K562 (cell line): ENCODE results near the gene MACROD2. TPM values are rescaled to one million over a fixed set of nuclear protein-coding genes. Genes with fewer than 3 reads are reported as not detected.

Source experiments
- ATAC-seq: fragments of 200-7000 bp; cut with Tn5 transposase; 3 replicates; pipeline ENCODE4 v1.9.1; 2020; ENCODE audit warnings: moderate library complexity
- BruUV-seq: library from RNA; stranded (reverse); fragments of 400-500 nt; replicated peaks from 2 replicates; lab custom pipeline; 2021; lab: Mats Ljungman, UMichigan
- CTCF ChIA-PET: fragments of 300-600 bp; formaldehyde crosslinking; extraction: SDS; loops from one replicate; lab custom pipeline; 2021; ENCODE audit warnings: low intra/inter-chr PET ratio; lab: Yijun Ruan, JAX
- POLR2A ChIA-PET: fragments of 300-600, 350-650 bp; sonication (Branson Sonifier 250); formaldehyde crosslinking; extraction: SDS; loops from one replicate; lab custom pipeline; 2021; ENCODE audit warnings: antibody characterized with exemption, inconsistent platforms; lab: Yijun Ruan, JAX
- DNase-seq, 4 experiments: peaks; one replicate each; pipeline versions ENCODE4 v3.0.0 to v3.0.0-alpha.2; 2011 to 2018; ENCODE audit warnings: low spot score in 3 of 4, mixed read lengths in 3 of 4; ENCODE audit errors: extremely low read depth in 1 of 4
- FAIRE-seq: peaks from 2 replicates; lab custom pipeline; 2011; peaks lifted over from hg19 to GRCh38; lab: Jason Lieb, UNC
- H2AFZ ChIP-seq: 2 replicates; pipeline ENCODE4 v1.6.0; 2011; ENCODE audit warnings: low read depth, low read length, control low read depth, inconsistent platforms
- H3K27ac ChIP-seq: fragments of 200-600 bp; 3 replicates; pipeline ENCODE4 v1.8.0; 2011; ENCODE audit warnings: low read depth, mild to moderate bottlenecking, control low read depth, inconsistent platforms, low read length, moderate library complexity, mixed read lengths; ENCODE audit errors: extremely low read depth
- H3K27me3 ChIP-seq, 2 experiments: fragments of 300-600 bp in 1 of 2; 2 replicates in 1 of 2; 3 replicates in 1 of 2; pipeline versions ENCODE4 v1.6.0 to v1.8.0; 2011; ENCODE audit warnings: inconsistent platforms in 2 of 2, low read length in 2 of 2, mild to moderate bottlenecking in 1 of 2, mixed read lengths in 1 of 2, moderate library complexity in 1 of 2; ENCODE audit not compliant: control insufficient read depth in 2 of 2, insufficient read depth in 2 of 2
- H3K36me3 ChIP-seq: fragments of 300-600 bp; 3 replicates; pipeline ENCODE4 v1.8.0; 2011; ENCODE audit warnings: mild to moderate bottlenecking, low read length, inconsistent platforms; ENCODE audit not compliant: control insufficient read depth, insufficient read depth
- H3K4me1 ChIP-seq, 2 experiments: fragments of 200-600 bp in 1 of 2; replicated peaks in 1 of 2; 2 replicates in 1 of 2; 3 replicates in 1 of 2; pipeline versions ENCODE4 v1.5.1 to v1.8.0; 2011; ENCODE audit warnings: inconsistent platforms in 2 of 2, low read length in 2 of 2, mild to moderate bottlenecking in 1 of 2, mixed read lengths in 1 of 2, moderate library complexity in 1 of 2; ENCODE audit not compliant: control insufficient read depth in 2 of 2, insufficient read depth in 2 of 2
- H3K4me2 ChIP-seq: 2 replicates; pipeline ENCODE4 v1.6.1; 2011; ENCODE audit warnings: low read length, control low read depth, inconsistent platforms, mixed read lengths; ENCODE audit not compliant: insufficient read depth
- H3K4me3 ChIP-seq: fragments of 200-600 bp; sonication (generic), shearing (Covaris generic); 2 replicates; pipeline ENCODE4 v1.5.1; 2016; ENCODE audit warnings: control low read depth, inconsistent platforms
- H3K79me2 ChIP-seq: fragments of 200-600 bp; 3 replicates; pipeline ENCODE4 v1.8.0; 2011; ENCODE audit warnings: low read length, inconsistent platforms; ENCODE audit not compliant: control insufficient read depth, insufficient read depth
- H3K9ac ChIP-seq, 2 experiments: 2 replicates each; pipeline versions ENCODE4 v1.6.0 to v1.6.1; 2011; ENCODE audit warnings: low read depth in 2 of 2, low read length in 2 of 2, control low read depth in 1 of 2, inconsistent platforms in 1 of 2, mild to moderate bottlenecking in 1 of 2, mixed read lengths in 1 of 2; ENCODE audit not compliant: insufficient read depth in 1 of 2
- H3K9me1 ChIP-seq: one replicate; pipeline ENCODE4 v1.6.0; 2011; ENCODE audit warnings: inconsistent platforms, mild to moderate bottlenecking, low read length, moderate library complexity; ENCODE audit not compliant: control insufficient read depth, insufficient read depth
- H3K9me3 ChIP-seq: replicated peaks from 2 replicates; pipeline ENCODE4 v1.5.1; 2011; ENCODE audit warnings: low read depth, low read length, inconsistent platforms; ENCODE audit not compliant: control insufficient read depth, insufficient read depth
- H4K20me1 ChIP-seq: replicated peaks from 2 replicates; pipeline ENCODE4 v1.6.1; 2011; ENCODE audit warnings: low read length, inconsistent platforms, mixed read lengths; ENCODE audit not compliant: control insufficient read depth, insufficient read depth
- HDAC1 ChIP-seq, 2 experiments: fragments of 450-650 bp; IDR thresholded peaks; 2 replicates each; pipeline ENCODE4 v1.6.1; 2016 to 2017; ENCODE audit warnings: inconsistent platforms in 1 of 2, mild to moderate bottlenecking in 1 of 2, moderate library complexity in 1 of 2
- IFI16 ChIP-seq: fragments of 250-450 bp; sonication (Bioruptor Pico); IDR thresholded peaks from 2 replicates; pipeline ENCODE4 v2.1.2; 2022; ENCODE audit warnings: mild to moderate bottlenecking, inconsistent platforms
- SMARCE1 ChIP-seq: fragments of 450-650 bp; IDR thresholded peaks from 2 replicates; pipeline ENCODE4 v1.7.1; 2016; ENCODE audit warnings: mild to moderate bottlenecking
- SOX6 ChIP-seq: fragments of 450-650 bp; IDR thresholded peaks from 2 replicates; pipeline ENCODE4 v1.6.1; 2014; ENCODE audit warnings: mild to moderate bottlenecking
- WGBS: fragments of 100-300 bp; shearing (Covaris generic); methylation state at CpG from one replicate; pipeline ENCODE4 v1.1.6; 2016; ENCODE audit warnings: low coverage, mixed read lengths; ENCODE audit not compliant: insufficient coverage; ENCODE audit errors: missing lambda C conversion rate; 5-methylcytosine and 5-hydroxymethylcytosine counted together
- in situ Hi-C: fragments of 300-500 bp; cut with MboI; formaldehyde crosslinking; loops from 4 replicates; pipeline ENCODE4 v1.15.0; 2018; ENCODE audit warnings: inconsistent platforms, mixed read lengths
- intact Hi-C: fragments of 100-400 bp; cut with micrococcal nuclease; formaldehyde crosslinking; loops from 2 replicates; pipeline ENCODE4 v1.14.2; 2022
- polyA plus RNA-seq, 8 experiments: library from polyadenylated mRNA; depleted of rRNA in 4 of 8; stranded (reverse) in 5 of 8; unstranded in 3 of 8; fragments of >200 nt; fragmentation: Nextera tagmentation in 2 of 8; fragmentation: Illumina TruSeq in 1 of 8; extraction: Ambion mirVana in 2 of 8; extraction: Trizol in 1 of 8; gene quantifications; 2 replicates each; pipeline versions ENCODE4 v1.2.1 to v1.2.3, GENCODE V29; 2011 to 2014; ENCODE audit warnings: inconsistent platforms in 1 of 8, missing spikeins in 1 of 8
- total RNA-seq, 7 experiments: library from RNA; depleted of rRNA in 6 of 7; stranded (reverse); fragments of >200 nt in 6 of 7; fragmentation: Illumina TruSeq in 2 of 7; extraction: Trizol in 2 of 7; gene quantifications; 2 replicates each; pipeline versions ENCODE4 v1.2.1 to v1.2.3, GENCODE V29; 2011 to 2021; ENCODE audit warnings: low replicate concordance in 1 of 7
- TF ChIP-seq, protein P1 (sequence below): fragments of 250-450 bp; sonication (Bioruptor Pico); IDR thresholded peaks from 2 replicates; pipeline ENCODE4 v1.8.0; 2021; ENCODE audit warnings: moderate library complexity, mild to moderate bottlenecking, inconsistent platforms
- TF ChIP-seq, protein P2 (sequence below): fragments of 450-650 bp; IDR thresholded peaks from 2 replicates; pipeline ENCODE4 v1.6.1; 2016; ENCODE audit warnings: borderline replicate concordance

The MACROD2 gene
- total and polyA plus RNA-seq, 9 of the 15 experiments (the other 6 are each of a cell fraction or from before 2014, with no cell fraction given) = not detected

- Histone ChIP-seq H3K27me3 (no peaks in the 10 kb centered on the region), H2AFZ (no peak overlapping the region), H4K20me1 (no peaks in the 10 kb centered on the region), H3K4me3 (no peak overlapping the region), H3K4me1 (no peaks in the 10 kb centered on the region), H3K27ac (no peak overlapping the region), H3K79me2 (no peaks in the 10 kb centered on the region), H3K4me2 (no peak overlapping the region), H3K9me1 (no peaks in the 10 kb centered on the region), H3K9ac (no peak overlapping the region), H3K36me3 (no peaks in the 10 kb centered on the region), H3K9me3 (no peaks in the 10 kb centered on the region)
- TF ChIP-seq SOX6 (no peak), HDAC1 (IDR thresholded peaks at IDR 0.05) (no peak), SMARCE1 (no peak), IFI16 (CRISPR knock-in tag) (no peak)
- TF ChIP-seq, protein P1, sequence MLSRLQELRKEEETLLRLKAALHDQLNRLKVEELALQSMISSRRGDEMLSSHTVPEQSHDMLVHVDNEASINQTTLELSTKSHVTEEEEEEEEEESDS (CRISPR knock-in tag) = no peak
- TF ChIP-seq, protein P2, sequence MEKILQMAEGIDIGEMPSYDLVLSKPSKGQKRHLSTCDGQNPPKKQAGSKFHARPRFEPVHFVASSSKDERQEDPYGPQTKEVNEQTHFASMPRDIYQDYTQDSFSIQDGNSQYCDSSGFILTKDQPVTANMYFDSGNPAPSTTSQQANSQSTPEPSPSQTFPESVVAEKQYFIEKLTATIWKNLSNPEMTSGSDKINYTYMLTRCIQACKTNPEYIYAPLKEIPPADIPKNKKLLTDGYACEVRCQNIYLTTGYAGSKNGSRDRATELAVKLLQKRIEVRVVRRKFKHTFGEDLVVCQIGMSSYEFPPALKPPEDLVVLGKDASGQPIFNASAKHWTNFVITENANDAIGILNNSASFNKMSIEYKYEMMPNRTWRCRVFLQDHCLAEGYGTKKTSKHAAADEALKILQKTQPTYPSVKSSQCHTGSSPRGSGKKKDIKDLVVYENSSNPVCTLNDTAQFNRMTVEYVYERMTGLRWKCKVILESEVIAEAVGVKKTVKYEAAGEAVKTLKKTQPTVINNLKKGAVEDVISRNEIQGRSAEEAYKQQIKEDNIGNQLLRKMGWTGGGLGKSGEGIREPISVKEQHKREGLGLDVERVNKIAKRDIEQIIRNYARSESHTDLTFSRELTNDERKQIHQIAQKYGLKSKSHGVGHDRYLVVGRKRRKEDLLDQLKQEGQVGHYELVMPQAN = no peak
- no peak for ATAC-seq
- CTCF ChIA-PET = no interaction called here
- intact Hi-C loops (no loop called here), in situ Hi-C loops (no loop called here)
- BruUV-seq = no TSS peak
- 0% methylated on average over 3 of the region's 3 CpGs for WGBS
- FAIRE-seq = no peak
- POLR2A ChIA-PET = no interaction called here
- no peak for DNase-seq
Observed at GRCh38 chr20:16100111-16100510, 2104.8 kb downstream of the MACROD2 start.
